ENCODE results near the gene TEX54.

DNA sequence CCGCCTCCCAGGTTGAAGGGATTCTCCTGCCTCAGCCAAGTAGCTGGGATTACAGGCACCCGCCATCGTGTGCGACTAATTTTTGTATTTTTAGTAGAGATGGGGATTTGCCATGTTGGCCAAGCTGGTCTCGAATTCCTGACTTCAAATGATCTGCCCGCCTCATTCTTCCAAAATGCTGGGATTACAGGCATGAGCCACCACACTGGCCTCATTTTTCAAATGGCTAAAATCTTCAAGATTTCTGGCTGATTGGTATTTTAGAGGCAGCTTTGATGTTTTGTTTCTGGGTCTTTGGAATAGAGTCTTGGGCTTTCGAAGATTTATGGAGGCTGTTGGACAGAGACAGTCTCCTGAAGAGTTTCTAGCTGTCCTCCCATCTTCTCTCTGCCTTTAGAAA lies 42.2 kb upstream of the TEX54 start:
- TF ChIP-seq BHLHE40 (IDR thresholded peaks at IDR 0.05; ENCODE audit: borderline replicate concordance) (no peak), TARDBP (IDR thresholded peaks at IDR 0.05) (no peak), ELF4 (IDR thresholded peaks at IDR 0.05) (no peak), L3MBTL2 (conservative IDR thresholded peaks at IDR 0.05) (no peak), LEF1 (IDR thresholded peaks at IDR 0.05; ENCODE audit: borderline replicate concordance) (no peak), ZNF384 (IDR thresholded peaks at IDR 0.05) (no peak), FOXM1 (IDR thresholded peaks at IDR 0.05; ENCODE audit: borderline replicate concordance) (no peak), SP1 (IDR thresholded peaks at IDR 0.05) (no peak), ARNT (IDR thresholded peaks at IDR 0.05) (no peak), HDGF (IDR thresholded peaks at IDR 0.05; ENCODE audit: borderline replicate concordance) (no peak), FOXK2 (IDR thresholded peaks at IDR 0.05) (no peak)
- TF ChIP-seq, protein P1, sequence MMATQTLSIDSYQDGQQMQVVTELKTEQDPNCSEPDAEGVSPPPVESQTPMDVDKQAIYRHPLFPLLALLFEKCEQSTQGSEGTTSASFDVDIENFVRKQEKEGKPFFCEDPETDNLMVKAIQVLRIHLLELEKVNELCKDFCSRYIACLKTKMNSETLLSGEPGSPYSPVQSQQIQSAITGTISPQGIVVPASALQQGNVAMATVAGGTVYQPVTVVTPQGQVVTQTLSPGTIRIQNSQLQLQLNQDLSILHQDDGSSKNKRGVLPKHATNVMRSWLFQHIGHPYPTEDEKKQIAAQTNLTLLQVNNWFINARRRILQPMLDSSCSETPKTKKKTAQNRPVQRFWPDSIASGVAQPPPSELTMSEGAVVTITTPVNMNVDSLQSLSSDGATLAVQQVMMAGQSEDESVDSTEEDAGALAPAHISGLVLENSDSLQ (IDR thresholded peaks at IDR 0.05): no peak
